ENCODE measurements around the gene HIF1A. TPM values are rescaled to one million over a fixed set of nuclear protein-coding genes. Genes with fewer than 3 reads are reported as not detected.
A peak's percentile ranks its signal among the peaks of the same experiment; 100 is the strongest.
"Not testable (repeated sequence)": the region's sequence is repeated elsewhere in the genome, so short reads cannot be mapped to it uniquely, and the experiment has no call there.

HIF1A gene
- total RNA-seq, 2 donors from 2014 or later, result 114 to 305 TPM

DNA sequence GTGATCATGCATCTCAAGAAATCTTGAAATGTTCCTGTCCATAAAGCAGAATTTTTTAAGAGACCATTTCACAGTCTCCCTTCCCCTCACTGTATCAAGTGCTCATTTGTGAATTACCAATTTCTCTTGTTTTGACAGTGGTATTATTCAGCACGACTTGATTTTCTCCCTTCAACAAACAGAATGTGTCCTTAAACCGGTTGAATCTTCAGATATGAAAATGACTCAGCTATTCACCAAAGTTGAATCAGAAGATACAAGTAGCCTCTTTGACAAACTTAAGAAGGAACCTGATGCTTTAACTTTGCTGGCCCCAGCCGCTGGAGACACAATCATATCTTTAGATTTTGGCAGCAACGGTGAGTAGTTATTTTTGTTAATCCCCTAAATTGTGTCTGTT lies 41.4 kb downstream of the HIF1A start:
- TF ChIP-seq, protein P1, sequence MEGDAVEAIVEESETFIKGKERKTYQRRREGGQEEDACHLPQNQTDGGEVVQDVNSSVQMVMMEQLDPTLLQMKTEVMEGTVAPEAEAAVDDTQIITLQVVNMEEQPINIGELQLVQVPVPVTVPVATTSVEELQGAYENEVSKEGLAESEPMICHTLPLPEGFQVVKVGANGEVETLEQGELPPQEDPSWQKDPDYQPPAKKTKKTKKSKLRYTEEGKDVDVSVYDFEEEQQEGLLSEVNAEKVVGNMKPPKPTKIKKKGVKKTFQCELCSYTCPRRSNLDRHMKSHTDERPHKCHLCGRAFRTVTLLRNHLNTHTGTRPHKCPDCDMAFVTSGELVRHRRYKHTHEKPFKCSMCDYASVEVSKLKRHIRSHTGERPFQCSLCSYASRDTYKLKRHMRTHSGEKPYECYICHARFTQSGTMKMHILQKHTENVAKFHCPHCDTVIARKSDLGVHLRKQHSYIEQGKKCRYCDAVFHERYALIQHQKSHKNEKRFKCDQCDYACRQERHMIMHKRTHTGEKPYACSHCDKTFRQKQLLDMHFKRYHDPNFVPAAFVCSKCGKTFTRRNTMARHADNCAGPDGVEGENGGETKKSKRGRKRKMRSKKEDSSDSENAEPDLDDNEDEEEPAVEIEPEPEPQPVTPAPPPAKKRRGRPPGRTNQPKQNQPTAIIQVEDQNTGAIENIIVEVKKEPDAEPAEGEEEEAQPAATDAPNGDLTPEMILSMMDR (IDR thresholded peaks at IDR 0.05), result no peak
- ATAC-seq (ENCODE audit: insufficient number of reproducible peaks, low FRiP score, low read depth), result no peak
- no peaks in the 10 kb centered on the region for H3K9me3 ChIP-seq
- DNase-seq (ENCODE audit: low spot score), result no peak
- H3K27ac ChIP-seq, result no peak overlapping the region
- no peak overlapping the region for H3K4me3 ChIP-seq
- no peaks in the 10 kb centered on the region for H3K27me3 ChIP-seq (replicated peaks; ENCODE audit: insufficient read depth)
- no peaks in the 10 kb centered on the region for H3K4me1 ChIP-seq (ENCODE audit: control insufficient read depth in 1 of 2, low read depth in 2 of 2)
- H3K36me3 ChIP-seq, result peaks cover 25% of the 10 kb centered on the region

DNA sequence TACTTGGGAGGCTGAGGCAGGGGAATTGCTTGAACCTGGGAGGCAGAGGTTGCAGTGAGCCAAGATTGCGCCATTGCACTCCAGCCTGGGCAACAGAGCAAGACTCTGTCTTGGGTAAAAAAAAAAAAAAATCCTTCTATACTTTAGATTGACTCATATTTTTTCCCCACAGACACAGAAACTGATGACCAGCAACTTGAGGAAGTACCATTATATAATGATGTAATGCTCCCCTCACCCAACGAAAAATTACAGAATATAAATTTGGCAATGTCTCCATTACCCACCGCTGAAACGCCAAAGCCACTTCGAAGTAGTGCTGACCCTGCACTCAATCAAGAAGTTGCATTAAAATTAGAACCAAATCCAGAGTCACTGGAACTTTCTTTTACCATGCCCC lies 42.6 kb downstream of the HIF1A start:
- no peaks in the 10 kb centered on the region for H3K27me3 ChIP-seq (replicated peaks; ENCODE audit: insufficient read depth)
- H3K27ac ChIP-seq, result no peak overlapping the region
- peaks cover 26% of the 10 kb centered on the region for H3K36me3 ChIP-seq
- ATAC-seq (ENCODE audit: insufficient number of reproducible peaks, low FRiP score, low read depth) (no peak), DNase-seq (ENCODE audit: low spot score) (no peak)
- TF ChIP-seq, protein P1 (IDR thresholded peaks at IDR 0.05), result no peak
- no peaks in the 10 kb centered on the region for H3K4me1 ChIP-seq (ENCODE audit: control insufficient read depth in 1 of 2, low read depth in 2 of 2)
- H3K4me3 ChIP-seq, result no peak overlapping the region
- H3K9me3 ChIP-seq, result no peaks in the 10 kb centered on the region

DNA sequence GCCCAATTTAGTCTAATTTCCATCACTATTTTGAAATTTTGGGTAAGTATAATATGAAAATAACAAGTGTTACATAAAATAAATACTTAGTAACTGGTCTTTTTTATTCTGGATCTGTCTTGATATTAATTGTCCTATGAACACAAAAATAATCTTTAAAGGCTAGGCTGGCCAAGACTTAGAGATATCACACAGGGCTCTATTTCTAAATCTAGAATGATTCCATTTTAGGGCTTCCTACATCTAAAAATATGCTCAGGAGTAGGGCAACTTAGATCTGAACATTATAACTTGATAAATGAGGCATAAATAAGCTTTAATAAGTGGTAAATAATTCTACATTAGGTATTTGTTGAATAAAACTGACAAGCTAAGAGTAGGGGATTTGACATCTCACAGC lies 43.8 kb downstream of the HIF1A start:
- no peaks in the 10 kb centered on the region for H3K9me3 ChIP-seq
- peaks cover 28% of the 10 kb centered on the region for H3K36me3 ChIP-seq
- no peak overlapping the region for H3K27ac ChIP-seq
- DNase-seq (ENCODE audit: low spot score) (no peak), ATAC-seq (ENCODE audit: insufficient number of reproducible peaks, low FRiP score, low read depth) (no peak)
- H3K4me3 ChIP-seq, result no peak overlapping the region
- TF ChIP-seq, protein P1 (IDR thresholded peaks at IDR 0.05), result no peak
- no peaks in the 10 kb centered on the region for H3K27me3 ChIP-seq (replicated peaks; ENCODE audit: insufficient read depth)
- no peaks in the 10 kb centered on the region for H3K4me1 ChIP-seq (ENCODE audit: control insufficient read depth in 1 of 2, low read depth in 2 of 2)

DNA sequence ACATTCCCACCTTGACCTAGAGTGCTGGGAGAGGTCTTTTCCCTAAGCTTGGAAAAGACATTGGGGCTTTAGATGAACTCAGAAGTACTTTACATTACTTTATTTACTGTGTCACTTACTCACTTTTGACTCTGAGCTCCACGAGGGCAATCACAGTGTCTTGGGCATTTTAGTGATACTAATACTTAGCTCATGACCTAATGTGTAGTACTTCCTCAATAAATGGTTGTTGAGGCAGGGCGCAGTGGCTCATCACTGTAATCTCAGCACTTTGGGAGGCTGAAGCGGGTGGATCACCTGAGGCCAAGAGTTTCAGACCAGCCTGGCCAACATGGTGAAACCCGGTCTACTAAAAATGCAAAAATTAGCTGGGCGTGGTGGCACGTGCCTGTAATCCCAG lies 47.1 kb downstream of the HIF1A start:
- DNase-seq (ENCODE audit: low spot score), result no peak
- H3K36me3 ChIP-seq, result peaks cover 19% of the 10 kb centered on the region
- no peak for ATAC-seq (ENCODE audit: insufficient number of reproducible peaks, low FRiP score, low read depth)
- TF ChIP-seq, protein P1 (IDR thresholded peaks at IDR 0.05), result no peak
- peaks cover 0 to 13% of the 10 kb centered on the region in 2 donors for H3K4me1 ChIP-seq (ENCODE audit: control insufficient read depth in 1 of 2, low read depth in 2 of 2)
- no peak overlapping the region for H3K27ac ChIP-seq
- H3K27me3 ChIP-seq (replicated peaks; ENCODE audit: insufficient read depth), result no peaks in the 10 kb centered on the region
- no peak overlapping the region for H3K4me3 ChIP-seq
- H3K9me3 ChIP-seq, result no peaks in the 10 kb centered on the region

DNA sequence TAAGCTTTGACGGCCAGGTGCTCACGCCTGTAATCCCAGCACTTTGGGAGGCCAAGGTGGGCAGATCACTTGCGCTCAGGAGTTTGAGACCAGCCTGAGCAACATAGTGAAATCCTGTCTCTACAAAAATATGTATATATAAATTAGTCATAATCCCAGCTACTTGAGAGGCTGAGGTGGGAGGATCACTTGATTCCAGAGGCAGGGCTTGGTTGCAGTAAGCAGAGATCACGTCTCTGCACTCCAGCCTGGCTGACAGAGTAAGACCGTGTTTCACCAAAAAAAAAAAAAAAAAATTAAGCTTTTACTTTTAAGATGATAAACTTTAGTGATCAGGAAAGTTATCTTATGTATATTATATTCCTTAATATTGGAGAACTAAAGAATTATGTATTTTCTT lies 48.9 kb downstream of the HIF1A start:
- Histone ChIP-seq H3K4me1 (ENCODE audit: control insufficient read depth in 1 of 2, low read depth in 2 of 2) (peaks cover 8 to 29% of the 10 kb centered on the region in 2 donors), H3K36me3 (peaks cover 8% of the 10 kb centered on the region)
- ATAC-seq (ENCODE audit: insufficient number of reproducible peaks, low FRiP score, low read depth), result no peak

DNA sequence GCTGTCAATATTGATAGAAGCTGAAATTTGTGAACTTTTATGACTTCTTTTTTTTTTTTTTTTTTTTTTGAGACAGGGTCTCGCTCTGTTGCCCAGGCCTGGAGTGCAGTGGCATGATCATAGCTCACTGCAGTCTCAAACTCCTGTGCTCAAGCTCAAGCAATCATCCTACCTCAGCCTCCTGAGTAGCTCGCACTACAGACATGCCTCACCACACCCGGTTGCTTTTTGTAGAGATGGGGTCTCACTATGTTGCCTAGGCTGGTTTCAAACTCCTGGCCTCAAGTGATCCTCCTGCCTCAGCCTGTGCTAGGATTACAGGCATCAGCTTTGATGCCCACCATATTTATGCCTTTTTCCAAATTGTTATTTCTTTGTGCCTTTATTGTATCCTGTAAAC lies 51.0 kb downstream of the HIF1A start:
- DNase-seq (ENCODE audit: low spot score); H3K9me3 ChIP-seq; H3K4me3 ChIP-seq; ATAC-seq (ENCODE audit: insufficient number of reproducible peaks, low FRiP score, low read depth); H3K27me3 ChIP-seq (replicated peaks; ENCODE audit: insufficient read depth); H3K36me3 ChIP-seq: not testable (repeated sequence)
- Histone ChIP-seq H3K27ac (peak overlapping the region; percentile 57 to 89), H3K4me1 (ENCODE audit: control insufficient read depth in 1 of 2, low read depth in 2 of 2) (peaks cover 12 to 43% of the 10 kb centered on the region in 2 donors)

More for the DNA sequence above, 48.9 kb downstream of the HIF1A start:
- Histone ChIP-seq H3K9me3 (no peaks in the 10 kb centered on the region), H3K27me3 (replicated peaks; ENCODE audit: insufficient read depth) (no peaks in the 10 kb centered on the region), H3K4me3 (no peak overlapping the region), H3K27ac (no peak overlapping the region)
- TF ChIP-seq, protein P1 (IDR thresholded peaks at IDR 0.05), result no peak
- no peak for DNase-seq (ENCODE audit: low spot score)

Measured in thoracic aorta (tissue), 2 donors.